GM23338 (cell line): Measurements from ENCODE around the gene PPP5C. TPM values are rescaled to one million over a fixed set of nuclear protein-coding genes. Genes with fewer than 3 reads are reported as not detected.

Source experiments
- ATAC-seq: fragments of 200-7000 bp; cut with Tn5 transposase; 3 replicates; pipeline ENCODE4 v1.9.1; 2020
- DNase-seq: peaks from one replicate; pipeline ENCODE4 v3.0.0-alpha.2; 2015; ENCODE audit warnings: low spot score
- H2AFZ ChIP-seq: fragments of 200-600 bp; sonication (generic); 2 replicates; pipeline ENCODE4 v1.8.0; 2016; ENCODE audit warnings: antibody characterized with exemption, mild to moderate bottlenecking, moderate library complexity
- H3F3A ChIP-seq: fragments of 200-600 bp; sonication (generic); replicated peaks from 2 replicates; pipeline ENCODE4 v1.8.0; 2017; ENCODE audit warnings: antibody characterized with exemption, mixed run types, low read depth
- H3K27ac ChIP-seq: fragments of 200-600 bp; sonication (generic); 2 replicates; pipeline ENCODE4 v1.6.1; 2016; ENCODE audit warnings: low read depth
- H3K27me3 ChIP-seq: fragments of 200-600 bp; sonication (generic); 2 replicates; pipeline ENCODE4 v1.8.0; 2016; ENCODE audit warnings: mild to moderate bottlenecking, mixed run types, moderate library complexity; ENCODE audit not compliant: insufficient read depth
- H3K36me3 ChIP-seq: fragments of 200-600 bp; sonication (generic); 2 replicates; pipeline ENCODE4 v1.8.0; 2016; ENCODE audit warnings: mild to moderate bottlenecking; ENCODE audit not compliant: insufficient read depth
- H3K4me1 ChIP-seq: fragments of 200-600 bp; sonication (generic); 2 replicates; pipeline ENCODE4 v1.8.0; 2016; ENCODE audit warnings: mild to moderate bottlenecking, moderate library complexity; ENCODE audit not compliant: insufficient read depth
- H3K4me2 ChIP-seq: fragments of 200-600 bp; sonication (generic); 2 replicates; pipeline ENCODE4 v1.7.1; 2017; ENCODE audit warnings: mixed run types
- H3K4me3 ChIP-seq: fragments of 200-600 bp; sonication (generic); 2 replicates; pipeline ENCODE4 v1.6.1; 2016; ENCODE audit warnings: mixed run types
- H3K79me2 ChIP-seq: fragments of 200-600 bp; sonication (generic); replicated peaks from 2 replicates; pipeline ENCODE4 v1.8.0; 2017; ENCODE audit warnings: mild to moderate bottlenecking; ENCODE audit not compliant: insufficient read depth
- H3K9me2 ChIP-seq: fragments of 200-600 bp; sonication (generic); 2 replicates; pipeline ENCODE4 v1.8.0; 2017; ENCODE audit not compliant: insufficient read depth
- H4K20me1 ChIP-seq: fragments of 200-600 bp; sonication (generic); replicated peaks from 2 replicates; pipeline ENCODE4 v1.8.0; 2017; ENCODE audit warnings: mild to moderate bottlenecking; ENCODE audit not compliant: insufficient read depth
- H3K27ac Mint-ChIP-seq: 2 replicates; pipeline ENCODE4 v1.8.0; 2020; ENCODE audit warnings: inconsistent platforms, mild to moderate bottlenecking, moderate library complexity, mixed read lengths
- H3K27me3 Mint-ChIP-seq: 3 replicates; pipeline ENCODE4 v1.8.0; 2022; ENCODE audit warnings: low read depth, mild to moderate bottlenecking, moderate library complexity, mixed read lengths, inconsistent platforms; ENCODE audit not compliant: insufficient read depth, poor library complexity
- H3K36me3 Mint-ChIP-seq: 3 replicates; pipeline ENCODE4 v1.8.0; 2021; ENCODE audit warnings: low read depth, mild to moderate bottlenecking, inconsistent platforms, moderate library complexity, mixed read lengths
- H3K4me1 Mint-ChIP-seq: 3 replicates; pipeline ENCODE4 v1.8.0; 2020; ENCODE audit warnings: mild to moderate bottlenecking, inconsistent platforms, mixed read lengths
- H3K4me3 Mint-ChIP-seq: 3 replicates; pipeline ENCODE4 v1.8.0; 2021; ENCODE audit warnings: moderate library complexity, mild to moderate bottlenecking, inconsistent platforms, mixed read lengths
- H3K9me3 Mint-ChIP-seq: 3 replicates; pipeline ENCODE4 v1.8.0; 2020; ENCODE audit warnings: moderate library complexity, mild to moderate bottlenecking, inconsistent platforms, mixed read lengths
- CREB1 ChIP-seq: fragments of 250-450 bp; sonication (Bioruptor Pico); IDR thresholded peaks from 2 replicates; pipeline ENCODE4 v1.5.0; 2020; ENCODE audit warnings: low read depth, mild to moderate bottlenecking, moderate library complexity
- CTCF ChIP-seq, 2 experiments: fragments of 200-600 bp in 1 of 2; sonication (generic) in 1 of 2; conservative IDR thresholded peaks; 2 replicates each; pipeline versions ENCODE4 v1.5.1 to v1.6.1; 2016 to 2017; ENCODE audit warnings: antibody characterized with exemption in 2 of 2, low read depth in 2 of 2, mild to moderate bottlenecking in 2 of 2, moderate library complexity in 1 of 2
- ETS1 ChIP-seq: IDR thresholded peaks from 2 replicates; pipeline ENCODE4 v1.6.1; 2016; ENCODE audit warnings: antibody characterized with exemption
- EZH2 ChIP-seq: fragments of 200-600 bp; sonication (generic); IDR thresholded peaks from one replicate; pipeline ENCODE4 v1.8.0; 2017; ENCODE audit warnings: antibody characterized with exemption, mild to moderate bottlenecking, low read depth; ENCODE audit not compliant: unreplicated experiment
- EZH2phosphoT487 ChIP-seq: fragments of 200-600 bp; sonication (generic); IDR thresholded peaks from one replicate; pipeline ENCODE4 v1.8.1; 2018; ENCODE audit warnings: antibody characterized with exemption; ENCODE audit not compliant: unreplicated experiment
- JUNB ChIP-seq: IDR thresholded peaks from one replicate; pipeline ENCODE4 v1.6.1; 2016; ENCODE audit warnings: antibody characterized with exemption; ENCODE audit not compliant: unreplicated experiment
- NANOG ChIP-seq: IDR thresholded peaks from 2 replicates; pipeline ENCODE4 v1.6.1; 2016; ENCODE audit warnings: antibody characterized with exemption, borderline replicate concordance
- POLR2AphosphoS5 ChIP-seq: IDR thresholded peaks from 2 replicates; pipeline ENCODE4 v1.6.1; 2016; ENCODE audit warnings: antibody characterized with exemption, low read depth
- REST ChIP-seq: IDR thresholded peaks from one replicate; pipeline ENCODE4 v1.6.1; 2018; ENCODE audit warnings: antibody characterized with exemption; ENCODE audit not compliant: unreplicated experiment
- STAT1 ChIP-seq: IDR thresholded peaks from one replicate; pipeline ENCODE4 v1.6.1; 2016; ENCODE audit warnings: antibody characterized with exemption; ENCODE audit not compliant: unreplicated experiment
- ZNF114 ChIP-seq: fragments of 250-450 bp; sonication (Bioruptor Pico); IDR thresholded peaks from 2 replicates; pipeline ENCODE4 v1.5.0; 2020; ENCODE audit warnings: mild to moderate bottlenecking, moderate library complexity
- ZNF331 ChIP-seq: fragments of 250-450 bp; sonication (Bioruptor Pico); IDR thresholded peaks from 2 replicates; pipeline ENCODE4 v1.5.0; 2020; ENCODE audit warnings: low read depth, mild to moderate bottlenecking, moderate library complexity
- ZNF462 ChIP-seq: fragments of 250-450 bp; sonication (Bioruptor Pico); IDR thresholded peaks from 2 replicates; pipeline ENCODE4 v1.5.0; 2020; ENCODE audit warnings: mild to moderate bottlenecking, moderate library complexity
- polyA plus RNA-seq: library from polyadenylated mRNA; unstranded; fragments of >200 nt; fragmentation: Nextera tagmentation; extraction: Ambion mirVana; gene quantifications from 2 replicates; pipeline ENCODE4 v1.2.1, GENCODE V29; 2016
- total RNA-seq: library from RNA; depleted of rRNA; stranded (reverse); fragments of >200 nt; shearing (Covaris generic); gene quantifications from 2 replicates; pipeline ENCODE4 v1.2.3, GENCODE V29; 2014

The PPP5C gene
- total and polyA plus RNA-seq, 2 experiments from 2014 or later = 51.6 to 123 TPM

GRCh38 chr19:46427518-46428045, 80.7 kb downstream of the PPP5C start:
- no peak overlapping the region for H3K27ac ChIP-seq
- DNase-seq (no peak), ATAC-seq (no peak)
- H3K4me1 ChIP-seq = peaks cover 11% of the 10 kb centered on the region
- Mint-ChIP-seq H3K4me3 (peak overlapping the region; percentile 88; the same call in 2 of the 3 replicates), H3K9me3 (no peaks in the 10 kb centered on the region), H3K4me1 (peaks cover 23% of the 10 kb centered on the region), H3K36me3 (no peaks in the 10 kb centered on the region), H3K27me3 (peaks cover 13% of the 10 kb centered on the region), H3K27ac (no peak overlapping the region)
- H3K27me3 ChIP-seq = no peaks in the 10 kb centered on the region
- no peaks in the 10 kb centered on the region for H3F3A ChIP-seq
- no peaks in the 10 kb centered on the region for H3K9me2 ChIP-seq
- H3K4me2 ChIP-seq = no peak overlapping the region
- TF ChIP-seq ZNF331 (CRISPR knock-in tag) (no peak), NANOG (no peak), POLR2AphosphoS5 (no peak), STAT1 (no peak), REST (no peak), EZH2phosphoT487 (no peak), CREB1 (CRISPR knock-in tag) (no peak), ZNF114 (no peak), ZNF462 (CRISPR knock-in tag) (no peak), JUNB (no peak), CTCF (conservative IDR thresholded peaks at IDR 0.05; ENCODE audit: low read depth in 2 of 2) (no peak), EZH2 (no peak), ETS1 (no peak)
- H3K36me3 ChIP-seq = no peaks in the 10 kb centered on the region
- no peaks in the 10 kb centered on the region for H3K79me2 ChIP-seq
- no peak overlapping the region for H2AFZ ChIP-seq
- H4K20me1 ChIP-seq = no peaks in the 10 kb centered on the region
- peak overlapping the region; percentile 69; the same call in 1 of the 2 replicates for H3K4me3 ChIP-seq
